Trophoblast cell (in vitro differentiated cells and primary cell): ENCODE measurements around the gene MYO15A.

Experiments used
- DNase-seq, 2 donors: peaks; one replicate each; pipeline ENCODE4 v3.0.0-alpha.2; 2016
- H2AFZ ChIP-seq: 2 replicates; pipeline ENCODE4 v1.6.1; 2013; ENCODE audit warnings: low read length, moderate library complexity, mild to moderate bottlenecking; ENCODE audit not compliant: insufficient read depth, poor library complexity
- H2AK5ac ChIP-seq: 2 replicates; pipeline ENCODE4 v1.6.1; 2013; ENCODE audit warnings: mild to moderate bottlenecking, low read length
- H2BK120ac ChIP-seq: 2 replicates; pipeline ENCODE4 v1.6.1; 2013; ENCODE audit warnings: low read length, mild to moderate bottlenecking, moderate library complexity; ENCODE audit not compliant: insufficient read depth, poor library complexity
- H2BK12ac ChIP-seq: 2 replicates; pipeline ENCODE4 v1.6.1; 2013; ENCODE audit warnings: mild to moderate bottlenecking, low read length, moderate library complexity
- H2BK5ac ChIP-seq: 2 replicates; pipeline ENCODE4 v1.6.1; 2013; ENCODE audit warnings: low read length, low read depth, moderate library complexity, mild to moderate bottlenecking; ENCODE audit not compliant: poor library complexity
- H3K14ac ChIP-seq: 2 replicates; pipeline ENCODE4 v1.6.1; 2013; ENCODE audit warnings: mild to moderate bottlenecking, low read length
- H3K18ac ChIP-seq: 2 replicates; pipeline ENCODE4 v1.6.1; 2013; ENCODE audit warnings: mild to moderate bottlenecking, low read length
- H3K23ac ChIP-seq: 2 replicates; pipeline ENCODE4 v1.6.1; 2013; ENCODE audit warnings: low read length
- H3K27ac ChIP-seq: 2 replicates; pipeline ENCODE4 v1.5.1; 2013; ENCODE audit warnings: low read depth, mild to moderate bottlenecking, inconsistent platforms, low read length, moderate library complexity
- H3K27me3 ChIP-seq: 2 replicates; pipeline ENCODE4 v1.6.1; 2013; ENCODE audit warnings: inconsistent platforms, mild to moderate bottlenecking, low read length, moderate library complexity; ENCODE audit not compliant: insufficient read depth
- H3K36me3 ChIP-seq, 2 experiments: 1 replicate in 1 of 2; 2 replicates in 1 of 2; pipeline ENCODE4 v1.6.1; 2013; ENCODE audit warnings: low read length in 2 of 2, mild to moderate bottlenecking in 2 of 2, moderate library complexity in 1 of 2; ENCODE audit not compliant: insufficient read depth in 2 of 2, control insufficient read depth in 1 of 2
- H3K4ac ChIP-seq: 2 replicates; pipeline ENCODE4 v1.6.1; 2013; ENCODE audit warnings: low read depth, mild to moderate bottlenecking, low read length, moderate library complexity
- H3K4me1 ChIP-seq, 2 experiments: 1 replicate in 1 of 2; 2 replicates in 1 of 2; pipeline ENCODE4 v1.6.1; 2013; ENCODE audit warnings: low read length in 2 of 2, mild to moderate bottlenecking in 2 of 2, moderate library complexity in 1 of 2; ENCODE audit not compliant: insufficient read depth in 2 of 2, control insufficient read depth in 1 of 2
- H3K4me2 ChIP-seq: 2 replicates; pipeline ENCODE4 v1.6.1; 2013; ENCODE audit warnings: inconsistent platforms, mild to moderate bottlenecking, low read length, moderate library complexity
- H3K4me3 ChIP-seq: 2 replicates; pipeline ENCODE4 v1.5.1; 2013; ENCODE audit warnings: mild to moderate bottlenecking, low read depth, low read length, inconsistent platforms
- H3K79me1 ChIP-seq: one replicate; pipeline ENCODE4 v1.6.1; 2013; ENCODE audit warnings: low read length
- H3K79me2 ChIP-seq: 2 replicates; pipeline ENCODE4 v1.6.1; 2013; ENCODE audit warnings: low read length, mild to moderate bottlenecking; ENCODE audit not compliant: control insufficient read depth, insufficient read depth, poor library complexity
- H3K9ac ChIP-seq: 2 replicates; pipeline ENCODE4 v1.6.1; 2013; ENCODE audit warnings: mild to moderate bottlenecking, low read length
- H3K9me3 ChIP-seq: 2 replicates; pipeline ENCODE4 v1.6.1; 2013; ENCODE audit warnings: low read depth, mild to moderate bottlenecking, control low read depth, inconsistent platforms, low read length; ENCODE audit not compliant: insufficient read depth
- H4K12ac ChIP-seq: 2 replicates; pipeline ENCODE4 v1.6.1; 2013; ENCODE audit warnings: low read depth, mild to moderate bottlenecking, low read length, moderate library complexity
- H4K8ac ChIP-seq: 2 replicates; pipeline ENCODE4 v1.6.1; 2013; ENCODE audit warnings: low read depth, mild to moderate bottlenecking, low read length, moderate library complexity
- H4K91ac ChIP-seq: one replicate; pipeline ENCODE4 v1.6.1; 2013; ENCODE audit warnings: low read depth, mild to moderate bottlenecking, low read length, moderate library complexity
- WGBS: extraction: QIAGEN DNeasy Blood & Tissue Kit; methylation state at CpG from one replicate; pipeline ENCODE4 v1.1.7; 2013; ENCODE audit warnings: missing lambda C conversion rate; ENCODE audit not compliant: insufficient read length, insufficient coverage; ENCODE audit errors: extremely low coverage; 5-methylcytosine and 5-hydroxymethylcytosine counted together

The MYO15A gene

DNA sequence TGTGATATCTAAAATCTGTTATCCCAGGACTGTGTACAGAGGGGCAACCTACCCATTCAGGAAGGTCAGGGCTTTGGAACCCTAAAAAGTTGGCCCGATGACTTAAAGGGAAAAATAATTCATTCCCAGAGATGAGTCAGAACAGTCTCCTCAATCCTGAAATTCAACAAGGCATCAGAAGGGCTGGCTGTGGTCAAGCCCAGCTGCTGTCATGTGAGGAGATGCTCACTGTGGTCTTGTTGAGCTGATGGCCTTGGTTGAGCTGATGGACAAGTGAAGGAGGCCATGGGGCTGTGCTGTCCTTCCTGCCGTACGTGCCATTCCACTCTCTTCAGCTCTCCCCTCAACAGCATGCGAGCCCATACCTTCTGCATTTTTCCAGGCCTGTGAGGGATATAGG is 41.7 kb upstream of the MYO15A start:
- peaks cover 13 to 18% of the 10 kb centered on the region in 2 experiments for H3K36me3 ChIP-seq
- no peak overlapping the region for H4K8ac ChIP-seq
- H3K4me2 ChIP-seq, result no peak overlapping the region
- no peak overlapping the region for H3K14ac ChIP-seq
- no peaks in the 10 kb centered on the region for H3K27me3 ChIP-seq
- DNase-seq, result no peak
- no peak overlapping the region for H3K27ac ChIP-seq
- no peak overlapping the region for H2AK5ac ChIP-seq
- no peak overlapping the region for H3K18ac ChIP-seq
- H4K91ac ChIP-seq, result no peak overlapping the region
- H2BK120ac ChIP-seq, result no peak overlapping the region
- H3K4me3 ChIP-seq, result no peak overlapping the region
- no peak overlapping the region for H3K9ac ChIP-seq
- no peaks in the 10 kb centered on the region for H3K79me2 ChIP-seq
- H2BK12ac ChIP-seq, result no peak overlapping the region
- WGBS, result no CpG with 5 or more reads among the region's 4 CpGs
- H3K9me3 ChIP-seq, result no peaks in the 10 kb centered on the region
- no peak overlapping the region for H2AFZ ChIP-seq
- H4K12ac ChIP-seq, result no peak overlapping the region
- H3K4me1 ChIP-seq, result no peaks in the 10 kb centered on the region
- no peak overlapping the region for H3K23ac ChIP-seq
- H2BK5ac ChIP-seq, result no peak overlapping the region
- H3K4ac ChIP-seq, result no peak overlapping the region
- H3K79me1 ChIP-seq, result no peaks in the 10 kb centered on the region

DNA sequence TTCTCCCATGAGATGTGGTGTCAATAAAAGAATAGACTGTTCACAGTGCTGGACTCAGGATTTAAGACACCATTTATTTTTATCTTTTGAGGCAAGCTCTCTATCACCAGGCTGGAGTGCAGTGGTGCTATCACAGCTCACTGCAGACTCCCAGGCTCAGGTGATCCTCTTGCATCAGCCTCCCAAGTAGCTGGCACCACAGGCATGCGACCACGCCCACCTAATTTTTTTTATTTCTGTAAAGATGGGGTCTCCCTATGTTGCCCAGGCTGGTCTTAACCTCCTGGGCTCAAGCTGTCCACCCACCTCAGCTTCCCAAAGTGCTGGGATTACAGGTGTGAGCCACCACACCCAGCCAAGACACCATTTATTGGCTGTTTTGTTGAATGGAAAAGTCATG is 39.5 kb upstream of the MYO15A start:
- Histone ChIP-seq H3K4me2 (no peak overlapping the region), H3K79me1 (no peaks in the 10 kb centered on the region)
- no CpG with 5 or more reads among the region's 2 CpGs for WGBS

DNA sequence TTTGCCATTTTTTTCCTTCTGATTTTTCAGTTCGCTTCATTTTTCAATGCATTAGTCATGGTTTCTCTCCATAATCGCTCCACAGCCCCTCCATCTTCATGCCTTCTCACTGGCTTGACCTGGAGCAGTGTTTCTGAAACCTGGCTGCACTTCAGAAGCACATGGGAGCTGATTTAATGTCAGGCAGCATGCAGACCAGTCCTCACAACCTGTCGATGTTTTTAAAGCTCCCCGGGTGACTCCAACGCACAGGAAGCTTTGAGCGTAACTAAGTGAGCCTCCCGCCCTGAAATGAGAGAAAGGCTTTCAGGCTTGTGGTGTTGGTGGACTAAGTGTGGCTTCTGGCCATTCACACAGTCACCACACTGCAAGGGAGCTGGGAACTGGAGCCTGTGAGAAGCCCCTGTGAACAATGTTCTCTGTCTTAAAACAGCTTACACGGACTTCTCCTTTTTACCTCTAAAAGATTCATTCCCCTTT is 37.7 kb upstream of the MYO15A start:
- no peak overlapping the region for H2BK5ac ChIP-seq
- H2AK5ac ChIP-seq, result no peak overlapping the region
- H3K9me3 ChIP-seq, result no peaks in the 10 kb centered on the region
- H4K12ac ChIP-seq, result no peak overlapping the region
- no peak for DNase-seq
- no peak overlapping the region for H3K14ac ChIP-seq
- H3K4me3 ChIP-seq, result no peak overlapping the region
- H3K79me2 ChIP-seq, result no peaks in the 10 kb centered on the region
- H2BK120ac ChIP-seq, result no peak overlapping the region
- no peak overlapping the region for H3K23ac ChIP-seq
- H3K79me1 ChIP-seq, result no peaks in the 10 kb centered on the region
- H3K36me3 ChIP-seq, result peaks cover 3 to 6% of the 10 kb centered on the region in 2 experiments
- no peak overlapping the region for H3K4ac ChIP-seq
- no peaks in the 10 kb centered on the region for H3K4me1 ChIP-seq
- no peak overlapping the region for H3K27ac ChIP-seq
- H3K27me3 ChIP-seq, result no peaks in the 10 kb centered on the region
- H3K18ac ChIP-seq, result no peak overlapping the region
- no peak overlapping the region for H3K9ac ChIP-seq
- WGBS, result no CpG with 5 or more reads among the region's 8 CpGs
- H3K4me2 ChIP-seq, result no peak overlapping the region
- H2AFZ ChIP-seq, result no peak overlapping the region
- H4K8ac ChIP-seq, result no peak overlapping the region
- no peak overlapping the region for H2BK12ac ChIP-seq
- no peak overlapping the region for H4K91ac ChIP-seq

More for the DNA sequence above, 39.5 kb upstream of the MYO15A start:
- Histone ChIP-seq H3K23ac (no peak overlapping the region), H2BK5ac (no peak overlapping the region), H2AFZ (no peak overlapping the region), H2BK12ac (no peak overlapping the region), H3K9me3 (no peaks in the 10 kb centered on the region), H2AK5ac (no peak overlapping the region), H3K36me3 (peaks cover 9 to 15% of the 10 kb centered on the region in 2 experiments), H3K4me3 (no peak overlapping the region), H3K27me3 (no peaks in the 10 kb centered on the region), H4K91ac (no peak overlapping the region), H3K4me1 (no peaks in the 10 kb centered on the region), H2BK120ac (no peak overlapping the region), H3K4ac (no peak overlapping the region), H3K9ac (no peak overlapping the region), H4K12ac (no peak overlapping the region), H4K8ac (no peak overlapping the region), H3K18ac (no peak overlapping the region), H3K14ac (no peak overlapping the region), H3K79me2 (no peaks in the 10 kb centered on the region), H3K27ac (no peak overlapping the region)
- DNase-seq, result no peak

DNA sequence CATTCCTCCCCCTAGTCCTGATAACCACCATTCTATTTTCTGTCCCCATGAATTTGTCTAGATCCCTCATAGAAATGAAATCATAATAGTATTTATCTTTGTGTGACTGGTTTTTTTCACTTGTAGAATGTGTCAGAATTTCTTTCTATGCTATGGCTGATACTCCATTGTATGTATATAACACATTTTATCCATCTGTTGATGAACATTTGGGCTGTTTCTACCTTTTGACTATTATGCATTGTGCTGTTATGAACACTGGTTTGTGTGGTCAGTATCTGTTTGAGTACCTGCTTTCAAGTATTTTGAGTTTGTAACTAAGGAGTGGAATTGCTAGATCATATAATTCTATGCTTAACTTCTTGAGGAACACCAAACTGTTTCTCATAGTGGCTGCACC is 36.8 kb upstream of the MYO15A start:
- H3K4ac ChIP-seq, result no peak overlapping the region
- H2AK5ac ChIP-seq, result no peak overlapping the region
- H3K23ac ChIP-seq, result no peak overlapping the region
- no peaks in the 10 kb centered on the region for H3K4me1 ChIP-seq
- H2BK12ac ChIP-seq, result no peak overlapping the region
- H3K27me3 ChIP-seq, result no peaks in the 10 kb centered on the region
- H3K4me3 ChIP-seq, result no peak overlapping the region
- H4K12ac ChIP-seq, result no peak overlapping the region
- H4K8ac ChIP-seq, result no peak overlapping the region
- no peak overlapping the region for H3K4me2 ChIP-seq
- no peak overlapping the region for H4K91ac ChIP-seq
- H2BK120ac ChIP-seq, result no peak overlapping the region
- no peak overlapping the region for H3K18ac ChIP-seq
- no peak overlapping the region for H3K9ac ChIP-seq
- H3K9me3 ChIP-seq, result no peaks in the 10 kb centered on the region
- no peak overlapping the region for H3K27ac ChIP-seq
- no peaks in the 10 kb centered on the region for H3K79me1 ChIP-seq
- H3K79me2 ChIP-seq, result no peaks in the 10 kb centered on the region
- H2AFZ ChIP-seq, result no peak overlapping the region
- no peak overlapping the region for H3K14ac ChIP-seq
- DNase-seq, result no peak
- no peak overlapping the region for H2BK5ac ChIP-seq
- peaks cover 3% of the 10 kb centered on the region in 2 experiments for H3K36me3 ChIP-seq
